Measurements from ENCODE around the gene PAX6.
"Not testable (repeated sequence)": the region's sequence is repeated elsewhere in the genome, so short reads cannot be mapped to it uniquely, and the experiment has no call there.

The PAX6 gene

DNA sequence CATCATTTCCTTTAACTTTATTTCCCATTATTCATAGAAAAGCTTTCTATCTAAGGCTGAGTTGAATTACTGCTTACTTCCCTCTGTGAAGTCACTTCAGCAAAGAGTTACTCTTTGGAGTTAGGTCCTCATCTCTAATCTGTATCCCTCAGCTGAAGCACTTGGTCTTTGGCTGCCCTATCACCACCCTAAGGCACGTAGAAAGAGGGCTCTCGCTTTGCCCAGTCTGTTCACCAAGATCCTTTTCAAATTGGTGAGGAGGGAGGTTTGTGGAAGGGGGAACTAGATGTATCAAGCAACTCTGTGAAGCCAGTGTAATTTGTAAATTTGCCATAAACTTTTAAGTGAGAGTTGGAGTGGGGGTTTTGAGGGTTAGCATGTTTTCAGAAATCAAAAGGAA, 43.4 kb downstream of the PAX6 start:
- no peak for DNase-seq (ENCODE audit: low read depth in 2 of 2)

DNA sequence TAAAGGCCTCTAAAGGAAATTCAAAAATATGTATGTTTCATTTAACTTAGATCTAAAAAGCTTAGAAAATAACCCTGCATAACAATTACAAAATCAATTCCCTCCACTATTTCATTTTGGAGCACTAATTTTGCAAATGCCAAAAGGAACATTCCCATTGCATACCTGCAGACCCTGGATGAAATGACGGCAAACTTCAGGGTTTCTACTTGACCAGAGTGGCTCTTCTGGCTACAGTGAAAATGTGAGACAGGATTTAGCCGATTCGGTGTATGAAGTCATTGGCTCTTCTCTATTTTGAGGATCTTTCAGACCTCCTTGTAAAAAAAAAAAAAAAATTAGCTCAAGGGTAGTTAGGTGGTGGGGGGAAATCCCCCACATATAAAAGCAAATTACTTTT, 44.1 kb downstream of the PAX6 start:
- DNase-seq (ENCODE audit: low read depth in 2 of 2) = no peak

DNA sequence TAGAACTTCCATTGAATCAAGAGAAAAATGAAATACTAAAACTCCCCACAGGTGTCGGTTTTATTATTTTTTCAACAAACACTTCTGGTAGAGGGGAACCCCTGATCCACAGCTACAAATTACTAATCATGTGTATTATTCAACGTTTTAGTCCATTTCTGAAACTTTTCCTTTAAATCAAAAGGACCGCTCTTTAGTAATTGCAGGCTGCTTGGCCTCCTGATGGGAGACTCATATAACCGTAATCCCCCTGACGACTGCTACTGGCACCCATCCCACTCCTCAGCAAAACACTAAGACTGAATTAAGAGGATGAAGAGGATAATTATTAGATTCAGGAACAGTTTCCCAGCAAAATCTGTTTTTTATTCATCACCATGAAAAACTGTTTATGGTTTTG, 46.4 kb downstream of the PAX6 start:
- DNase-seq (ENCODE audit: low read depth in 2 of 2) = no peak

DNA sequence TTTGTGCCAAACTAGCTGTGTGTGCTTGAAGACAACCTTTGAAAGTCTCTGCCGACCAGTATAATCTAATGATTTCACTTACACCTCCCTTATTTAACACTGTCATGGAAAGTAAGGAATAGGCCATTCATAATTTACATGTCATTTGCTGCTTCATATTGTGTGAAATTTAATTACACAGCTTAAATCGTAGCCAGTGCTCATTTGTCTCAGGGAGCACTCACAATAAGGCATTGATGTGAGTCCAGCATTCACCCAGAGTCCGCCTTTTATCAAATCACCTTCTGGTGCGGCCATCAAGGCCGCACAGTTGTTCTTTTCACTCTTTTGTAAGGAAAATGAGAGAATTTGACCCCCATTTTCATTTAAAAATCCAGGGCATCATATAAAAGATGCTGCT, 46.9 kb downstream of the PAX6 start:
- no peak for DNase-seq (ENCODE audit: low read depth in 2 of 2)

DNA sequence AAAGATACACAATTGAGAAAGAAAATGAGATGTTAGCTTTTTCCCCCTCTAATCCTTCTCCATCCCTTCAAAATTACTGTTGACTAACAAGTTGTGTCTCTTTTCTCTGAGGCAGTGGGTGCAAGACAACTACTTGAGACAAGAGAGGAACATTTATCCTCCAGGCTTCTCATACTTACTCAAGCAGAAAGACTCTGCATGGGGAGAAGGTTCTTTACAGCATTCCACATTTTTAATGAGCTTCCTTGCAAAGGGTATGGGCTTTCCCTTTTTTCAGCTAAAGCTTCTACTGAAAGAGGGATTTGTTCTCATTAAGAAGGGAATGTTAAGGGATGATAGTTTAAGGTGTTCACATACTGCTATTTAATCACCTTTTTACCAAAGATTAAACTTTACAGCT, 47.8 kb downstream of the PAX6 start:
- DNase-seq (ENCODE audit: low read depth in 2 of 2) = no peak

DNA sequence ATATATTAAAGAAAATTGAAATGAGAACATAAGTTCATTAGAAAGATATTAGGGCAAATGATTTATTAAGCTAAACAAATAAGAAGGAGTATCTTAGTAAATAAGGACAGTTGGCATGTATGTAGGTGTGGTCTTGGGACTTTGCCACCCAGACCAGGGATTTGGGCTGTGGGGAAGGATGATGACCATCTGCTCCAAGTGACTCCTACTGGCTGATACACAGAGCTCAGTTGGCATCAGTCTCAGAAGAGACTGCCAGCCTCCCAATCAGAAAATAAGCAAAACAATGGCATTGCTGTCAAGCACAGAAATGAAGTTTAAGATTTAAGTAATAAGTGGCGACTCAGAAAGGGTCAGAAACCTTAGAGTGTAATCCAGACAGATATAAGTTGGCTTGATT, 49.5 kb downstream of the PAX6 start:
- no peak for DNase-seq (ENCODE audit: low read depth in 2 of 2)

DNA sequence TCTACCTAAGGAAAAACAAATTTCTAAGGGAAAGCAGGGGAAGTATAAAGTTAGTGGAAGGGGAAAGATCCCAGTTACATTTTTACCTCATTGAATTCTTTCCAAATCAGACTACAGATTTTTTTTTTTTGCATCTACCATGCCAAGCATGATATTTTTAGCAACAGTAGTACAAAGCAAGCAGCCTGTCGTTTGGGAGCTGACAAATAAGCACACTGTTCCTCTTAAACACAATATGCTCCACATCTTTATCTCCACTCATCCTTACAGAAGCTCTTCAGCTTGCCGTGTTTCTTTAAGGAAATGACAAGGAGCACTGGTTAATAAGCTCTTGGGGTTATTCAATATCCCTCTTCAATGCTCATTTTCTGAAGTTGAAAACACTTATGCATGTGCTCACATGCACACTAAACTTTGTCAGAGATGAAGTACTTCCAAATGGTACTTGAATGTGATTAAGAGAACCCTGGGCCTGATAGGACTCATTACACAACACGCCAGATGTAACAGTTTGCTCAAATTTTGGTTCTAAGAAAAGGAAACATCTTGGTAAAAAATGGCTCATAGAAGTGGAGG, 53.8 kb downstream of the PAX6 start:
- DNase-seq (ENCODE audit: low read depth in 2 of 2) = no peak

DNA sequence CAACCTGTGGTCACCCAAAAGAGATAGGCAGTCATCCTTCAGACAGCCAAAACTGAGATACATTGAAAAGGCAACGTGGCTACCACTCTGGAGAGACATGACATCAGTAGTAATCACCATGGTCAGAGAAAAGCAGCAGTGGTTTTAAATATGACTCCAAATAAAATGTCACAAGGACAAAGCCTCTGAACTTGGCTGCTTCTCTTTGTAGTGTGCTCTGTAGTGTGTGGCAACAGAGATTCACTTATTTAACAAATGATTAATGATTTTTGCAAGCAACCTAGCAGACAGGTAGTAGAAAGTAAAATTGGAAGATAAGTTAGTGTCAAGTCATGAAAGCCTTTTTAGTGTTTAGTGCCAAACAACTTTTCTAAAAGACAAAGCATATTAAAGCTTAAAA, 63.5 kb downstream of the PAX6 start:
- no peak for DNase-seq (ENCODE audit: low read depth in 2 of 2)

DNA sequence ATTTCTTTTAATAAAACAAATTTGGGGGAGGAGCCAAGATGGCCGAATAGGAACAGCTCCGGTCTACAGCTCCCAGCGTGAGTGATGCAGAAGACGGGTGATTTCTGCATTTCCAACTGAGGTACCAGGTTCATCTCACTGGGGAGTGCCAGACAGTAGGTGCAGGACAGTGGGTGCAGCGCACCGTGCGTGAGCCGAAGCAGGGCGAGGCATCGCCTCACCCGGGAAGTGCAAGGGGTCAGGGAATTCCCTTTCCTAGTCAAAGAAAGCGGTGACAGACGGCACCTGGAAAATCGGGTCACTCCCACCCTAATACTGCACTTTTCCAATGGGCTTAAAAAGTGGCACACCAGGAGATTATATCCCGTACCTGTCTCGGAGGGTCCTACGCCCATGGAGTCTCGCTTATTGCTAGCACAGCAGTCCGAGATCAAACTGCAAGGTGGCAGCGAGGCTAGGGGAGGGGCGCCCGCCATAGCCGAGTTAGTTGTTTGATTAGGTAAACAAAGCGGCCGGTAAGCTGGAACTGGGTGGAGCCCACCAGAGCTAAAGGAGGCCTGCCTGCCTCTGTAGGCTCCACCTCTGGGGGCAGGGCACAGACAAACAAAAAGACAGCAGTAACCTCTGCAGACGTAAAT, 70.3 kb downstream of the PAX6 start:
- not testable (repeated sequence) for DNase-seq (ENCODE audit: low read depth in 2 of 2)

DNA sequence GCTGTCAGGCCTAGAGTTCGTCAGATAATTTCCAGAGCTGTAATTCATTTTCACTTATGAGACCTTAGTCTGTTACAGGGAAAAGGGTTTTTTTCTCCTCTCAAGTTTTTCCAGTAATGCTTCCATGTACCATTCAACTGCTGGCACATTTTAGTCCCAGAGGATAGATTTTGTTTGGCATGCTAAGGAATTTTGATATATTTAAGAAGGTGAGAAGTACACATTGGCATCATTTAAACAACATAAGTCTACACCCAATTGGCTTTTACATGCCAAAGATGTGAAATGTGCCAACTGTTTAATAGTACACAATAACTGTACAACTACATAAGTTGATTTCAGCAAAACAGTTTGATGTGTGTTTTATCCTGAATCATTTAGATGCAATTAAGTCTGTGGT, 71.0 kb downstream of the PAX6 start:
- DNase-seq (ENCODE audit: low read depth in 2 of 2) = no peak
